GM10266 (cell line): ENCODE measurements around the gene ACVR1B.
A peak's percentile ranks its signal among the peaks of the same experiment; 100 is the strongest.

Experiments
- DNase-seq: peaks from one replicate; pipeline ENCODE4 v3.0.0; 2012; ENCODE audit errors: extremely low spot score
- TF ChIP-seq, protein P1 (sequence below): IDR thresholded peaks from 2 replicates; pipeline ENCODE4 v1.5.1; 2012; ENCODE audit warnings: mild to moderate bottlenecking, low read depth; ENCODE audit not compliant: control insufficient read depth, insufficient read depth; ENCODE audit errors: missing control alignments

ACVR1B gene

DNA sequence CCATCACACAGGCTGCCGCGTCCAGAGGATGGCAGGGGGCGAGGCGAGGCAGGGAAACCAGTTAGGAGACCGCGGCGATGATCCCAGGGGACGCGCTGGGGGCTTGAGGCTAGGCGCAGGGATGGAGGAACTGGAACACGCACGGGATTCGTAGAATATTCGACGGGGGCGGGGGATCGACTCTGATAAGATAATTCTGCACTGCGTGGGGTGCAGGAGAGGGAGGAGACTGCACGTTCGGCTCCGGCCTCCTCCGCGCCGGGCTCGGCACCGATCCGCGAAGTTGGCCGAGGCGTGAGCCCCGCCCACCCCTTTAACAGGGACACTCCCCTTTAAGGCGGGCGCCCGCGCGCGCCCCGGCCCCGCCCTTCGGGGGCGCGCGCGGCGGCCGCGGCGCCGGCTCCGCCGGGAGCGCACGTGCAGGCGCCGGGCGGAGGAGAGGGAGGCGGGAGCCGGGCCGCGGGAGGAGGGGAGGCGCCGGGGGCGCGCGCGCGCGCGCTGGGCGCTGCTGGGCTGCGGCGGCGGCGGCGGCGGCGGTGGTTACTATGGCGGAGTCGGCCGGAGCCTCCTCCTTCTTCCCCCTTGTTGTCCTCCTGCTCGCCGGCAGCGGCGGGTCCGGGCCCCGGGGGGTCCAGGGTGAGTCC is at the start of gene ACVR1B:
Gene ACVR1B, plus strand, starts transcription at position 501 of the 644 bp plus-strand sequence. Its CDS starts 45 bp downstream, at position 546.
- TF ChIP-seq, protein P1, sequence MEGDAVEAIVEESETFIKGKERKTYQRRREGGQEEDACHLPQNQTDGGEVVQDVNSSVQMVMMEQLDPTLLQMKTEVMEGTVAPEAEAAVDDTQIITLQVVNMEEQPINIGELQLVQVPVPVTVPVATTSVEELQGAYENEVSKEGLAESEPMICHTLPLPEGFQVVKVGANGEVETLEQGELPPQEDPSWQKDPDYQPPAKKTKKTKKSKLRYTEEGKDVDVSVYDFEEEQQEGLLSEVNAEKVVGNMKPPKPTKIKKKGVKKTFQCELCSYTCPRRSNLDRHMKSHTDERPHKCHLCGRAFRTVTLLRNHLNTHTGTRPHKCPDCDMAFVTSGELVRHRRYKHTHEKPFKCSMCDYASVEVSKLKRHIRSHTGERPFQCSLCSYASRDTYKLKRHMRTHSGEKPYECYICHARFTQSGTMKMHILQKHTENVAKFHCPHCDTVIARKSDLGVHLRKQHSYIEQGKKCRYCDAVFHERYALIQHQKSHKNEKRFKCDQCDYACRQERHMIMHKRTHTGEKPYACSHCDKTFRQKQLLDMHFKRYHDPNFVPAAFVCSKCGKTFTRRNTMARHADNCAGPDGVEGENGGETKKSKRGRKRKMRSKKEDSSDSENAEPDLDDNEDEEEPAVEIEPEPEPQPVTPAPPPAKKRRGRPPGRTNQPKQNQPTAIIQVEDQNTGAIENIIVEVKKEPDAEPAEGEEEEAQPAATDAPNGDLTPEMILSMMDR = no peak
- DNase-seq = peak; percentile 89

DNA sequence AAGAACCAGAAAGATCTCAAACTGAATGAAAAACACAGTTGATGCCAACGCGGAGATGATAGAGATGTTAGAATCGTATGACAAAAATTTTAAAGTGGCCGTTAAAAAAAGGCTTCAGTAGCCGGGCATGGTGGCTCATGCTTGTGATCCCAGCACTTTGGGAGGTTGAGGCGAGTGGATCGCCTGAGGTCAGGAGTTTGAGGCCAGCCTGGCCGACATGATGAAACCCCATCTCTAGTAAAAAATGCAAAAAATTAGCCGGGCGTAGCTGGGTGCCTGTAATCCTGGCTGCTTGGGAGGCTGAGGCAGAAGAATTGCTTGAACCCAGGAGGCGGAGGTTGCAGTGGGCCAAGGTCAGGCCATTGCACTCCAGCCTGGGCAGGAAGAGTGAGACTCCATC is 49.6 kb upstream of the ACVR1B start:
- DNase-seq = no peak
- TF ChIP-seq, protein P1 = no peak

DNA sequence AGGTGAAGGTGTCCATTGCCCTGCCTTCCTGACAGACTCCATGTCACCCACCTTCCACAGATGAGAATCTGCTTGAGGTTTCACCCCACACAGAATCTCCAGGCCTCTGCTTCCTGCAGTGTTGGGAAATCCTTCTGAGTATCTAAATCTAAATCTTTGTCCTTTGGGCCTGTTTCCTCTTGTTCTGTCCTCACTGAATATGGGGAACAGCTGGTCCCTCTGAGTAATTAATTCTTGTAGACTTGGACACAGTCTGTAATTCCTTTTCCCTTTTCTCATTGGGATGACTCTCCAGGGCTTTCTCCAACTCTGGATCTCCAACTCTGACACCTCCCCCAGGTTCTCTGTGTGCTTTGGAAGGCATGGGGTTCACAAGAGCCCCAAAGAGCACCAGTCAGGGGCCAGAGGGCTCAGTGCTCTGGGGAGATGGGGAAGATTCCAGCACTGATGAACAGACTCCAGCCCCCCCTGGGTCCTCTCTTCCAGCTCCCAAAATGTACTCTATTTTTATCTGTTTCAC is 46.5 kb upstream of the ACVR1B start:
- DNase-seq = no peak
- TF ChIP-seq, protein P1 = no peak

DNA sequence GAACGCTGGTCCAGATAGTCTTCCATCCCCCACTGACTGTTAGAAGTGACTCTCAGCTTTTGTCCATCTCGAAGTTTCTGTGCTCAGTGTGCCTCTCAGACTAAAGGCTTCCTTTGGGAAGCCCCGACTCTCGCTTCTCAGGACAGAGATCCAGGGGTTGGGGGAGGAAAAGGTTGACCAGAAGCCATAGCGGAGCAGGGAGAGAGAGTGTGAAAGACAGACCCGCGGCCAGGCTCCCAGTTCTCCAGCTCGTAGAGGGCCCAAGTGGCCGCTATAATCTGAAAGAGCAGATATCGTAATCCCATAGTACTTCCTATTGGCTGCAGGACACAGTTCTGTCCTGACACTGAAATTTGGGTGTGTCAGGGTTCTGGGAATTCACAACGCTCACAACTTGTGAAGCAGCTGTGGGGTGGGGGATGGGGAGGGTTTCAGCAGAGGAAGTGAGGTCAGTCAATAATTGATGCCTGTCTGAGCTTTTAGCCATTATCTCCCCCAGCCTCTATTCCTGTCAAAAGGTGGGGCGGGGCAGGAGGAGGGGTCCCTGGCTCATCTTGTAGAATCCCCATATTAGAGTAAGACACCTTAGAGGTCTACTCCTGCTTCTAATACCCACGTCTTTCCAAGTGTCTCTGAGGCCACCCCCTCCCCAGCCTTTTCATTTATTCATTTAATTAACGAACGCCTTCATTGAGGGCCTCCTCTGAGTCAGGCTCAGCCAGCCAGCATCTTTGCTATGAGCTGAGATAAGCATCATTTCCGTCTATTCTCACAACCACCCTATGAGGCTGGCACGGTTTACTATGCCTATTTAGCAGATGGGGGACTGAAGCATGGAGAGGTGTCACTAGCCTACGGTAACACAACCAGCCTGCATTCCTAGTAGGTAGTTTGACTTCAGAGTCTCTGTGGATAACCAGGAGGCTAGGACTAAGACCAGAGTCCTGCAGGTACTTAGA is 45.7 kb upstream of the ACVR1B start:
- DNase-seq = no peak
- TF ChIP-seq, protein P1 = no peak

DNA sequence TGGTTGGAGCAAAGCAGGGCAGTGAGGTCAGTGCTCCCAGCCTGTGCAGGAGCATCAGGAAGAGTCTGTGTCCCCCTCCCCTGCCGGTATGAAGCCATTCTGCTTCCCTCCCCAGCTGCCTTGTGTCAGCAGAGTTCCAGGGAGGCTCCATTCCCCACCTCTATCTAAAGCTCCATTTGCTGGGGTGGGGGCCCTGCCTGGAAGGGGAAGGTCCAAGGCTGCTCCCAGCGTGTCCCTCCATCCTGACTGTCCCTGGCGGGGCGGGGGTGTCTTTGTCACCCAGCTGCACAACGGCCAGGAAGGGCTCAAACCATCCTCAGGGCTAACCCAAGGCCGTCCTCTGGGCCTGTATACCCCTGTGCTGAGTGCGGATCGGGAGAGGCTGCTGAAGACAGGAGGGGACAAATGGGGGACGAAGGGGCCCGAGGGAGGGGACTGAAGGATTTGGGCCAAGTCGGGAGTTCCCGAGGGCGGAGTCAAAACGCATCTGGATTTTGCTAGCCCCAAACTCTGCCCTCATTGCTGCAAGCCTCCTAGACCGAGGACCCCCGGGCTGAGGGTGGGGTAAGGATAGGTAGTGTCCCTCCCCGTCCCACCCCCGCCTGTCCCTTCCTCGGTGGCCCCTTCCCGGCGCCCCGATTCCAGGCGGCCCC is 44.9 kb upstream of the ACVR1B start:
- no peak for DNase-seq
- TF ChIP-seq, protein P1 = no peak

DNA sequence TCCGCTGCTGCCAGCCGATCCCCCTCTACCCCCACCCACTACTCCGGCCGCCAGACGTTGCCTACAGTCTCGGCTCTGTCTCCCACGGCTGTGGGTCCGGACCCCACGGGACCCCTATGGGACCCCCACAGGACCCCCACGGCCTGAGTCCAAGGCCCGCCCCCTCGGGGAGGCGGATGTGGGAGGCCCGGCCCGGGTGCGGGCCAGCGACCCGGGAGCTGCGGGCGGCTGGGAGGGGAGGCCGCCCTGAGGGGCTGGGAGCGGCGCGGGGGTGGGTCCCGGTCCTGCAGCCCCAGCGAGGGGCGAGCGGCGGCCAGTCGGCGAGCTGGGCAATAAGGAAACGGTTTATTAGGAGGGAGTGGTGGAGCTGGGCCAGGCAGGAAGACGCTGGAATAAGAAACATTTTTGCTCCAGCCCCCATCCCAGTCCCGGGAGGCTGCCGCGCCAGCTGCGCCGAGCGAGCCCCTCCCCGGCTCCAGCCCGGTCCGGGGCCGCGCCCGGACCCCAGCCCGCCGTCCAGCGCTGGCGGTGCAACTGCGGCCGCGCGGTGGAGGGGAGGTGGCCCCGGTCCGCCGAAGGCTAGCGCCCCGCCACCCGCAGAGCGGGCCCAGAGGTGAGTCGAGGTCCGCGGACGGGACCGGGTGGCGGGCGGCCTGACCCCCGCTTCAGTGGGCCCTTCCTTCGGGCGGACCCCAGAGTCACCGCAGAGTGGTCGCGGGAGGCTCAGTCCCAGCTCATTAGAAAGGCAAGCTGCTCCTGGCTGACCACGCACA is 44.2 kb upstream of the ACVR1B start, which contains the start of gene ACVRL1:
Gene ACVRL1, plus strand, starts transcription at position 422 of the 773 bp plus-strand sequence. CDS start 4,971 bp downstream, outside the sequence.
- no peak for DNase-seq
- TF ChIP-seq, protein P1 = no peak
